ENCODE results near the gene NFE2.

GRCh38 chr12:54294953-54295566 lies 5.8 kb downstream of the NFE2 start:
- TF ChIP-seq EGR1 (IDR thresholded peaks at IDR 0.05) (no peak), YY1 (IDR thresholded peaks at IDR 0.05; ENCODE audit: low read depth) (no peak), EP300 (IDR thresholded peaks at IDR 0.05; ENCODE audit: borderline replicate concordance) (no peak), CREB1 (IDR thresholded peaks at IDR 0.05; ENCODE audit: low read depth) (no peak), MAX (IDR thresholded peaks at IDR 0.05) (no peak), TCF12 (IDR thresholded peaks at IDR 0.05; ENCODE audit: low read depth) (no peak), USF1 (IDR thresholded peaks at IDR 0.05) (no peak)
